GM12891 (cell line): ENCODE measurements around the gene CKMT2.
"Not testable (repeated sequence)": the region's sequence is repeated elsewhere in the genome, so short reads cannot be mapped to it uniquely, and the experiment has no call there.

Experiments used
- DNase-seq: peaks from one replicate; pipeline ENCODE4 v3.0.0; 2011; ENCODE audit warnings: low spot score; ENCODE audit not compliant: insufficient read length
- FAIRE-seq: peaks from 2 replicates; lab custom pipeline; 2011; peaks lifted over from hg19 to GRCh38; lab: Jason Lieb, UNC
- PAX5 ChIP-seq: IDR thresholded peaks from 2 replicates; pipeline ENCODE4 v1.6.1; 2011; ENCODE audit warnings: low read length, moderate library complexity, mild to moderate bottlenecking; ENCODE audit not compliant: insufficient read depth, severe bottlenecking
- POLR2A ChIP-seq: IDR thresholded peaks from 2 replicates; pipeline ENCODE4 v1.6.1; 2011; ENCODE audit warnings: low read depth, low read length, control low read depth
- POLR2AphosphoS5 ChIP-seq: IDR thresholded peaks from 2 replicates; pipeline ENCODE4 v1.6.1; 2011; ENCODE audit warnings: low read depth, low read length, control low read depth
- POU2F2 ChIP-seq: IDR thresholded peaks from 2 replicates; pipeline ENCODE4 v1.6.1; 2011; ENCODE audit warnings: low read depth, mild to moderate bottlenecking, control low read depth, low read length, moderate library complexity
- SPI1 ChIP-seq: IDR thresholded peaks from 2 replicates; pipeline ENCODE4 v1.6.1; 2011; ENCODE audit warnings: low read depth, low read length, control low read depth
- TAF1 ChIP-seq: IDR thresholded peaks from 2 replicates; pipeline ENCODE4 v1.6.1; 2011; ENCODE audit warnings: low read depth, low read length, control low read depth

CKMT2 gene

GRCh38 chr5:81269751-81270393 lies 36.8 kb downstream of the CKMT2 start:
- no peak for DNase-seq
- no peak for FAIRE-seq
- TF ChIP-seq TAF1, result no peak
- no peak for TF ChIP-seq POU2F2

GRCh38 chr5:81270394-81271027 lies 37.4 kb downstream of the CKMT2 start:
- FAIRE-seq, result not testable (repeated sequence)

DNA sequence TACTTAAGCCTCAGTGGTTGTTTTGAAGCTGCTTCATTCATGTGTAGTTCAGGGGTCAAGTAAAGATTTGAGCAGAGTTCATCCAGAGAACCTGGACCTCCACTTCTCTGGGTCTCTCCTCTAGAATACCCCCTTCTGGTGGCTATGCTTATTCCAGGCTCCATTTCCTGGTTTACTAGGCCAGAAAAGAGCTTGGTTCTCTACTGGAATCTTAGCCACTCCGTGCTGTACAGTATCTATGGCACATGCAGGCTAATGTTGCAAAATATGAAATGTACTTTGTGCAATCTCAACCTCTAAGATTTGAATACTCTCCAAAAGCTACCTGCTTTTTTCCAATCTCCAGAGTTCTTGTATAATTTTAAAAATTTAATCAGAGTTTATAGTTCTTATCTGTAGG lies 50.9 kb downstream of the CKMT2 start:
- DNase-seq (no peak), FAIRE-seq (no peak)
- TF ChIP-seq POLR2AphosphoS5 (no peak), SPI1 (no peak), PAX5 (no peak)

More at GRCh38 chr5:81270394-81271027, 37.4 kb downstream of the CKMT2 start:
- DNase-seq, result not testable (repeated sequence)

GRCh38 chr5:81286059-81286617 lies 53.0 kb downstream of the CKMT2 start:
- FAIRE-seq (no peak), DNase-seq (no peak)
- TF ChIP-seq TAF1 (no peak), PAX5 (no peak), SPI1 (no peak), POLR2AphosphoS5 (no peak), POLR2A (no peak), POU2F2 (no peak)

DNA sequence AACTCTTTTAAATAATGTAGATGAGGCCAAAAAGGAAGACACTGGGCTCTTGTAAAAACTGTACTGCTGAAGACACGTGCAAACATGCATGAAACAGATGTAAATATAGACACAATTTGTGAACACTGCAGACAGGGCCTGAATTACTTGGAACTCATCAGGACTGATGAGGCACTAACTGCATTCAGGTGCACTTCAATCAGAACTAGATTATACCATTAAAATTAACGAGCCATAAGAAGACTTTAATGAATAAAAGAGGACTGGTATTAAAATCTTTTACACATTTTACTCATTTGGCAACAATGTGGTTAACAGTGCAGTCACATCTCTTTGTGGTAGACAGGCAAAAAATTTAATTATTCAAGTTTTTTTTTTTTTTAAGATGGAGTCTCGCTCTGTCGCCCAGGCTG lies 54.9 kb downstream of the CKMT2 start:
- DNase-seq (no peak), FAIRE-seq (no peak)
- TF ChIP-seq POLR2AphosphoS5 (no peak), TAF1 (no peak), SPI1 (no peak), POLR2A (no peak), POU2F2 (no peak), PAX5 (no peak)

GRCh38 chr5:81290146-81290545 lies 57.0 kb downstream of the CKMT2 start:
- FAIRE-seq, result no peak
- TF ChIP-seq TAF1, result no peak
- no peak for TF ChIP-seq POLR2A
- DNase-seq, result no peak

DNA sequence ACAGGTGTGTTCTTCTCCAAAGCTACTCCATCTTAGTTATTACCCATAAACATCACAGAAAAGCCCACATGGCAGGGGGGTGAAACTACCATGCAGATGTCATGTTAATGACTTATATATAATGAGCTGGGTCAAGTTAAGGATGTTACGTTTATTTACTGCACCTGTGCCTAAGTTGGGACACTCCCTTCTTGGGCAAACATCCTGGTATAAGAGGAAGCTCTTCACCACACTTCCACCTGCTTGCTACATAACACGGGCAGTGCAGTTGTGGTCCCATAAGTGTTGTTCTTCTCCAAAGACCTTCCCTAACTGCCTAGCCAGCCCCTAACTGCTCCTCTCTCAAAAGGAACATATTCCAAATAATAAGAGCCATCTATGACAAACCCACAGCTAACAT lies 59.0 kb downstream of the CKMT2 start:
- TF ChIP-seq TAF1 (no peak), SPI1 (no peak), POU2F2 (no peak)
- DNase-seq, result no peak
- no peak for FAIRE-seq

DNA sequence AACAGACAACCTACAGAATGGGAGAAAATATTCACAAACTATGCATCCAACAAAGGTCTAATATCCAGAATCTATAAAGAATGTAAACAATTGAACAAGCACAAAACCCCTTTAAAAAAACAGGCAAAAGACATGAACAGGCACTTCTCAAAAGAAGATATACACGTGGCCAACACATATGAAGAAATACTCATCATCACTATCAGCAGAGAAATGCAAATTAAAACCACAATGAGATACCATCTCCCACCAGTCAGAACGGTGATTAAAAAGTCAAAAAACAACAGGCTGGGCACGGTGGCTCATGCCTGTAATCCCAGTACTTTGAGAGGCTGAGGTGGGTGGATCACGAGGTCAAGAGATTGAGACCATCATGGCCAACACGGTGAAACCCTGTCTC lies 60.9 kb downstream of the CKMT2 start:
- not testable (repeated sequence) for DNase-seq, FAIRE-seq

GRCh38 chr5:81297531-81297930 lies 64.4 kb downstream of the CKMT2 start:
- TF ChIP-seq POU2F2, result no peak
- TF ChIP-seq SPI1, result no peak
- no peak for TF ChIP-seq POLR2AphosphoS5
- no peak for TF ChIP-seq TAF1
- TF ChIP-seq POLR2A, result no peak
- no peak for TF ChIP-seq PAX5
- no peak for DNase-seq
- FAIRE-seq, result no peak

- DNase-seq, result no peak
- FAIRE-seq, result no peak
Measured at GRCh38 chr5:81300921-81301270, 67.8 kb downstream of the CKMT2 start.

More at GRCh38 chr5:81300921-81301270, 67.8 kb downstream of the CKMT2 start:
- TF ChIP-seq POU2F2 (no peak), SPI1 (no peak), POLR2A (no peak), POLR2AphosphoS5 (no peak), TAF1 (no peak), PAX5 (no peak)
